Left lung (tissue), 10 donors: ENCODE results near the gene IFI16. TPM values are rescaled to one million over a fixed set of nuclear protein-coding genes. Genes with fewer than 3 reads are reported as not detected.

ENCODE experiments used
- ATAC-seq: fragments of 200-7000 bp; cut with Tn5 transposase; one replicate; pipeline ENCODE4 v1.9.1; 2020; ENCODE audit warnings: moderate library complexity
- DNase-seq, 4 donors: peaks; one replicate each; pipeline ENCODE4 v3.0.0-alpha.2; 2013 to 2020
- H3K27ac ChIP-seq, 2 donors: fragments of 200-600 bp; sonication (generic) in 1 of 2; one replicate each; pipeline versions ENCODE4 v1.5.0 to v1.8.0; 2020 to 2021
- H3K27me3 ChIP-seq, 2 donors: fragments of 200-600 bp; sonication (generic) in 1 of 2; one replicate each; pipeline versions ENCODE4 v1.5.0 to v1.8.0; 2020 to 2021
- H3K36me3 ChIP-seq, 2 donors: fragments of 200-600 bp; sonication (generic) in 1 of 2; one replicate each; pipeline versions ENCODE4 v1.5.0 to v1.8.0; 2020 to 2021
- H3K4me1 ChIP-seq, 2 donors: fragments of 200-600 bp; one replicate each; pipeline ENCODE4 v1.8.0; 2021
- H3K4me3 ChIP-seq, 2 donors: fragments of 200-600 bp; sonication (generic) in 1 of 2; one replicate each; pipeline versions ENCODE4 v1.5.0 to v1.8.0; 2020 to 2021; ENCODE audit warnings: mild to moderate bottlenecking in 1 of 2
- H3K9me3 ChIP-seq, 2 donors: fragments of 200-600 bp; sonication (generic) in 1 of 2; one replicate each; pipeline versions ENCODE4 v1.5.0 to v1.8.0; 2020 to 2021
- CTCF ChIP-seq, 2 donors: fragments of 200-600 bp; sonication (generic) in 1 of 2; IDR thresholded peaks; one replicate each; pipeline versions ENCODE4 v1.5.0 to v1.8.0; 2021; ENCODE audit warnings: antibody characterized with exemption in 2 of 2
- intact Hi-C, 2 donors: fragments of 100-400 bp; cut with DNase I; formaldehyde crosslinking; loops; one replicate each; pipeline versions ENCODE4 v1.11.2 to v1.14.2; 2022
- polyA plus RNA-seq, 6 donors: library from polyadenylated mRNA; unstranded; fragments of 120-200 nt; gene quantifications; one replicate each; pipeline ENCODE4 v1.2.1, GENCODE V29; 2013; ENCODE audit not compliant: insufficient read length in 6 of 6
- total RNA-seq, 2 donors: library from RNA; stranded (reverse); fragmentation: NEBNext Ultra II Directional; extraction: Animal tissue kit (Norgen Biotek cat#: 25700); gene quantifications; one replicate each; pipeline ENCODE4 v1.2.1, GENCODE V29; 2021
- donor health status: DM: no; HTN: yes; CAD: no.
- donor health status: DM: no; HTN: no; CAD: no.

IFI16 gene
- total and polyA plus RNA-seq, 8 donors, result 69.7 to 132 (median 106) TPM

GRCh38 chr1:158983235-158983634 is 26.5 kb upstream of the IFI16 start:
- TF ChIP-seq CTCF (IDR thresholded peaks at IDR 0.05), result no peak
- Histone ChIP-seq H3K27me3 (no peaks in the 10 kb centered on the region), H3K4me3 (no peak overlapping the region), H3K4me1 (no peaks in the 10 kb centered on the region), H3K27ac (no peak overlapping the region), H3K36me3 (no peaks in the 10 kb centered on the region), H3K9me3 (peaks cover 0 to 13% of the 10 kb centered on the region in 2 donors)
- no peak for DNase-seq
- intact Hi-C loops, result no loop called here
- ATAC-seq, result no peak

- no peak overlapping the region for H3K4me3 ChIP-seq
- H3K36me3 ChIP-seq, result no peaks in the 10 kb centered on the region
- H3K27ac ChIP-seq, result no peak overlapping the region
- DNase-seq, result no peak
- no peak for ATAC-seq
- TF ChIP-seq CTCF (IDR thresholded peaks at IDR 0.05), result no peak
- H3K9me3 ChIP-seq, result peaks cover 0 to 13% of the 10 kb centered on the region in 2 donors
- intact Hi-C loops, result no loop called here
- no peaks in the 10 kb centered on the region for H3K27me3 ChIP-seq
- H3K4me1 ChIP-seq, result no peaks in the 10 kb centered on the region
These were observed 25.3 kb upstream of the IFI16 start for GRCh38 chr1:158984386-158984785.

- Histone ChIP-seq H3K9me3 (no peaks in the 10 kb centered on the region), H3K36me3 (no peaks in the 10 kb centered on the region), H3K4me3 (no peak overlapping the region), H3K27me3 (no peaks in the 10 kb centered on the region), H3K4me1 (no peaks in the 10 kb centered on the region), H3K27ac (no peak overlapping the region)
- no peak for TF ChIP-seq CTCF (IDR thresholded peaks at IDR 0.05)
- ATAC-seq (no peak), DNase-seq (no peak)
- intact Hi-C loops, result no loop called here
These were observed 20.3 kb upstream of the IFI16 start for GRCh38 chr1:158989424-158989823.

GRCh38 chr1:158992787-158993312 is 16.9 kb upstream of the IFI16 start:
- intact Hi-C loops, result loop anchor here in 1 of 2 donors (10.0 kb wide), 1 partner anchor 788 kb away; no protein-coding TSS in a partner anchor

GRCh38 chr1:158996998-158997397 is 12.7 kb upstream of the IFI16 start:
- no peak overlapping the region for H3K4me3 ChIP-seq
- no peaks in the 10 kb centered on the region for H3K9me3 ChIP-seq
- no peak overlapping the region for H3K27ac ChIP-seq
- no peaks in the 10 kb centered on the region for H3K36me3 ChIP-seq
- peaks cover 0 to 33% of the 10 kb centered on the region in 2 donors for H3K4me1 ChIP-seq
- TF ChIP-seq CTCF (IDR thresholded peaks at IDR 0.05), result no peak
- H3K27me3 ChIP-seq, result no peaks in the 10 kb centered on the region
- no peak for ATAC-seq
- no peak for DNase-seq
- intact Hi-C loops, result loop anchor here in 1 of 2 donors (10.0 kb wide), 1 partner anchor 792 kb away; no protein-coding TSS in a partner anchor

More at GRCh38 chr1:158992787-158993312, 16.9 kb upstream of the IFI16 start:
- ATAC-seq (no peak), DNase-seq (no peak)
- Histone ChIP-seq H3K9me3 (no peaks in the 10 kb centered on the region), H3K36me3 (no peaks in the 10 kb centered on the region), H3K4me3 (no peak overlapping the region), H3K27me3 (no peaks in the 10 kb centered on the region), H3K4me1 (no peaks in the 10 kb centered on the region), H3K27ac (no peak overlapping the region)
- no peak for TF ChIP-seq CTCF (IDR thresholded peaks at IDR 0.05)
